ENCODE results near the gene MACROD1.

The MACROD1 gene

GRCh38 chr11:64186492-64187165, 20.7 kb upstream of the MACROD1 start:
- Histone ChIP-seq H3K4me1 (peaks cover 34% of the 10 kb centered on the region), H3K36me3 (no peaks in the 10 kb centered on the region; the same call in none of the 2 replicates), H3K4me2 (no peak overlapping the region), H3K9me3 (no peaks in the 10 kb centered on the region), H3K27me3 (no peaks in the 10 kb centered on the region), H3K4me3 (no peak overlapping the region), H3K27ac (no peak overlapping the region), H3K9ac (no peak overlapping the region), H4K20me1 (no peaks in the 10 kb centered on the region)
- no peak for TF ChIP-seq Cebpa-rat (IDR thresholded peaks at IDR 0.05)

GRCh38 chr11:64185693-64186491, 20.0 kb upstream of the MACROD1 start, which contains the start of gene STIP1:
TSS of gene STIP1 (plus strand) at chr11:64186171. CDS start at chr11:64186262, 91 bp downstream.
- Histone ChIP-seq H3K36me3 (no peaks in the 10 kb centered on the region; the same call in none of the 2 replicates), H3K27me3 (no peaks in the 10 kb centered on the region), H3K4me2 (peak within 1 kb of the TSS; percentile 83), H3K4me3 (peak within 1 kb of the TSS; percentile 78), H3K9me3 (no peaks in the 10 kb centered on the region), H3K4me1 (peaks cover 41% of the 10 kb centered on the region), H3K9ac (peak within 1 kb of the TSS; percentile 89), H3K27ac (peak within 1 kb of the TSS; percentile 90), H4K20me1 (no peaks in the 10 kb centered on the region)
- no peak for TF ChIP-seq Cebpa-rat (IDR thresholded peaks at IDR 0.05)

GRCh38 chr11:64185175-64185692, 19.3 kb upstream of the MACROD1 start:
- Histone ChIP-seq H3K4me1 (peaks cover 48% of the 10 kb centered on the region), H3K9me3 (no peaks in the 10 kb centered on the region), H3K27me3 (no peaks in the 10 kb centered on the region), H4K20me1 (no peaks in the 10 kb centered on the region), H3K4me3 (peak overlapping the region; percentile 78), H3K4me2 (peak overlapping the region; percentile 83), H3K9ac (peak overlapping the region; percentile 89), H3K27ac (peak overlapping the region; percentile 90), H3K36me3 (no peaks in the 10 kb centered on the region; the same call in none of the 2 replicates)
- no peak for TF ChIP-seq Cebpa-rat (IDR thresholded peaks at IDR 0.05)

GRCh38 chr11:64183890-64184289, 18.0 kb upstream of the MACROD1 start:
- H3K27ac ChIP-seq = peak overlapping the region; percentile 44; the same call in 1 of the 2 replicates
- peak overlapping the region; percentile 89 for H3K9ac ChIP-seq

GRCh38 chr11:64181506-64182411, 15.8 kb upstream of the MACROD1 start:
- H3K9ac ChIP-seq = peak overlapping the region; percentile 78
- TF ChIP-seq Cebpa-rat (IDR thresholded peaks at IDR 0.05) = no peak
- H4K20me1 ChIP-seq = no peaks in the 10 kb centered on the region
- peak overlapping the region; percentile 81 for H3K27ac ChIP-seq
- peaks cover 13% of the 10 kb centered on the region for H3K36me3 ChIP-seq
- peaks cover 57% of the 10 kb centered on the region for H3K4me1 ChIP-seq
- H3K4me3 ChIP-seq = peak overlapping the region; percentile 39
- peak overlapping the region; percentile 83 for H3K4me2 ChIP-seq
- H3K27me3 ChIP-seq = no peaks in the 10 kb centered on the region
- no peaks in the 10 kb centered on the region for H3K9me3 ChIP-seq

More at GRCh38 chr11:64183890-64184289, 18.0 kb upstream of the MACROD1 start:
- H3K4me2 ChIP-seq = peak overlapping the region; percentile 83
- no peaks in the 10 kb centered on the region for H4K20me1 ChIP-seq
- no peak for TF ChIP-seq Cebpa-rat (IDR thresholded peaks at IDR 0.05)
- no peaks in the 10 kb centered on the region for H3K27me3 ChIP-seq
- peak overlapping the region; percentile 78 for H3K4me3 ChIP-seq
- H3K4me1 ChIP-seq = peaks cover 52% of the 10 kb centered on the region
- no peaks in the 10 kb centered on the region for H3K9me3 ChIP-seq
- H3K36me3 ChIP-seq = peaks cover 12% of the 10 kb centered on the region

- Histone ChIP-seq H3K4me1 (peaks cover 61% of the 10 kb centered on the region), H3K27ac (peak overlapping the region; percentile 81), H3K4me2 (peak overlapping the region; percentile 83), H3K27me3 (no peaks in the 10 kb centered on the region), H3K36me3 (peaks cover 13% of the 10 kb centered on the region), H3K4me3 (peak overlapping the region; percentile 39), H3K9me3 (no peaks in the 10 kb centered on the region), H4K20me1 (no peaks in the 10 kb centered on the region), H3K9ac (peak overlapping the region; percentile 78)
- no peak for TF ChIP-seq Cebpa-rat (IDR thresholded peaks at IDR 0.05)
These were observed 15.0 kb upstream of the MACROD1 start for GRCh38 chr11:64180891-64181290.

- no peaks in the 10 kb centered on the region for H4K20me1 ChIP-seq
- H3K4me1 ChIP-seq = peaks cover 62% of the 10 kb centered on the region
- no peak overlapping the region for H3K27ac ChIP-seq
- no peak overlapping the region for H3K4me3 ChIP-seq
- no peaks in the 10 kb centered on the region for H3K27me3 ChIP-seq
- TF ChIP-seq Cebpa-rat (IDR thresholded peaks at IDR 0.05) = no peak
- no peaks in the 10 kb centered on the region for H3K9me3 ChIP-seq
- H3K36me3 ChIP-seq = peaks cover 13% of the 10 kb centered on the region
- no peak overlapping the region for H3K4me2 ChIP-seq
- no peak overlapping the region for H3K9ac ChIP-seq
These were observed 13.2 kb upstream of the MACROD1 start for GRCh38 chr11:64178951-64179639.

GRCh38 chr11:64178203-64178602, 12.3 kb upstream of the MACROD1 start:
- Histone ChIP-seq H3K9me3 (peaks cover 7% of the 10 kb centered on the region), H3K4me3 (no peak overlapping the region), H3K4me2 (no peak overlapping the region), H3K4me1 (peaks cover 59% of the 10 kb centered on the region), H3K27ac (no peak overlapping the region), H3K27me3 (no peaks in the 10 kb centered on the region), H3K9ac (no peak overlapping the region), H3K36me3 (peaks cover 21% of the 10 kb centered on the region), H4K20me1 (no peaks in the 10 kb centered on the region)
- TF ChIP-seq Cebpa-rat (IDR thresholded peaks at IDR 0.05) = no peak
